Esophagus squamous epithelium (tissue), 4 donors: ENCODE data around the gene VCAN.

Experiments used
- POLR2A ChIP-seq, 4 donors: fragments of 450-650 bp; IDR thresholded peaks; one replicate each; pipeline ENCODE4 v1.6.1; 2017; ENCODE audit warnings: antibody characterized with exemption in 4 of 4, mild to moderate bottlenecking in 4 of 4, moderate library complexity in 3 of 4
- TF ChIP-seq, protein P1 (sequence below), 6 experiments: fragments of 450-650 bp in 4 of 6; fragments of 200-600 bp in 2 of 6; sonication (generic) in 2 of 6; IDR thresholded peaks; one replicate each; pipeline ENCODE4 v1.5.1; 2016 to 2019; ENCODE audit warnings: antibody characterized with exemption in 6 of 6, mild to moderate bottlenecking in 4 of 6, moderate library complexity in 4 of 6

DNA sequence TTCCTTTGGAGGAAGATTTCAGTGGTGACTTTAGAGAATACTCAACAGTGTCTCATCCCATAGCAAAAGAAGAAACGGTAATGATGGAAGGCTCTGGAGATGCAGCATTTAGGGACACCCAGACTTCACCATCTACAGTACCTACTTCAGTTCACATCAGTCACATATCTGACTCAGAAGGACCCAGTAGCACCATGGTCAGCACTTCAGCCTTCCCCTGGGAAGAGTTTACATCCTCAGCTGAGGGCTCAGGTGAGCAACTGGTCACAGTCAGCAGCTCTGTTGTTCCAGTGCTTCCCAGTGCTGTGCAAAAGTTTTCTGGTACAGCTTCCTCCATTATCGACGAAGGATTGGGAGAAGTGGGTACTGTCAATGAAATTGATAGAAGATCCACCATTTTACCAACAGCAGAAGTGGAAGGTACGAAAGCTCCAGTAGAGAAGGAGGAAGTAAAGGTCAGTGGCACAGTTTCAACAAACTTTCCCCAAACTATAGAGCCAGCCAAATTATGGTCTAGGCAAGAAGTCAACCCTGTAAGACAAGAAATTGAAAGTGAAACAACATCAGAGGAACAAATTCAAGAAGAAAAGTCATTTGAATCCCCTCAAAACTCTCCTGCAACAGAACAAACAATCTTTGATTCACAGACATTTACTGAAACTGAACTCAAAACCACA is 67.4 kb downstream of the VCAN start:
- TF ChIP-seq, protein P1, sequence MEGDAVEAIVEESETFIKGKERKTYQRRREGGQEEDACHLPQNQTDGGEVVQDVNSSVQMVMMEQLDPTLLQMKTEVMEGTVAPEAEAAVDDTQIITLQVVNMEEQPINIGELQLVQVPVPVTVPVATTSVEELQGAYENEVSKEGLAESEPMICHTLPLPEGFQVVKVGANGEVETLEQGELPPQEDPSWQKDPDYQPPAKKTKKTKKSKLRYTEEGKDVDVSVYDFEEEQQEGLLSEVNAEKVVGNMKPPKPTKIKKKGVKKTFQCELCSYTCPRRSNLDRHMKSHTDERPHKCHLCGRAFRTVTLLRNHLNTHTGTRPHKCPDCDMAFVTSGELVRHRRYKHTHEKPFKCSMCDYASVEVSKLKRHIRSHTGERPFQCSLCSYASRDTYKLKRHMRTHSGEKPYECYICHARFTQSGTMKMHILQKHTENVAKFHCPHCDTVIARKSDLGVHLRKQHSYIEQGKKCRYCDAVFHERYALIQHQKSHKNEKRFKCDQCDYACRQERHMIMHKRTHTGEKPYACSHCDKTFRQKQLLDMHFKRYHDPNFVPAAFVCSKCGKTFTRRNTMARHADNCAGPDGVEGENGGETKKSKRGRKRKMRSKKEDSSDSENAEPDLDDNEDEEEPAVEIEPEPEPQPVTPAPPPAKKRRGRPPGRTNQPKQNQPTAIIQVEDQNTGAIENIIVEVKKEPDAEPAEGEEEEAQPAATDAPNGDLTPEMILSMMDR (IDR thresholded peaks at IDR 0.05): no peak
- TF ChIP-seq POLR2A (IDR thresholded peaks at IDR 0.05): no peak
